ENCODE data around the gene GYS1. TPM values are rescaled to one million over a fixed set of nuclear protein-coding genes. Genes with fewer than 3 reads are reported as not detected.

GYS1 gene
- total and polyA plus RNA-seq, 2 experiments from 2014 or later = 15.9 to 28.9 TPM

- TF ChIP-seq, protein P1, sequence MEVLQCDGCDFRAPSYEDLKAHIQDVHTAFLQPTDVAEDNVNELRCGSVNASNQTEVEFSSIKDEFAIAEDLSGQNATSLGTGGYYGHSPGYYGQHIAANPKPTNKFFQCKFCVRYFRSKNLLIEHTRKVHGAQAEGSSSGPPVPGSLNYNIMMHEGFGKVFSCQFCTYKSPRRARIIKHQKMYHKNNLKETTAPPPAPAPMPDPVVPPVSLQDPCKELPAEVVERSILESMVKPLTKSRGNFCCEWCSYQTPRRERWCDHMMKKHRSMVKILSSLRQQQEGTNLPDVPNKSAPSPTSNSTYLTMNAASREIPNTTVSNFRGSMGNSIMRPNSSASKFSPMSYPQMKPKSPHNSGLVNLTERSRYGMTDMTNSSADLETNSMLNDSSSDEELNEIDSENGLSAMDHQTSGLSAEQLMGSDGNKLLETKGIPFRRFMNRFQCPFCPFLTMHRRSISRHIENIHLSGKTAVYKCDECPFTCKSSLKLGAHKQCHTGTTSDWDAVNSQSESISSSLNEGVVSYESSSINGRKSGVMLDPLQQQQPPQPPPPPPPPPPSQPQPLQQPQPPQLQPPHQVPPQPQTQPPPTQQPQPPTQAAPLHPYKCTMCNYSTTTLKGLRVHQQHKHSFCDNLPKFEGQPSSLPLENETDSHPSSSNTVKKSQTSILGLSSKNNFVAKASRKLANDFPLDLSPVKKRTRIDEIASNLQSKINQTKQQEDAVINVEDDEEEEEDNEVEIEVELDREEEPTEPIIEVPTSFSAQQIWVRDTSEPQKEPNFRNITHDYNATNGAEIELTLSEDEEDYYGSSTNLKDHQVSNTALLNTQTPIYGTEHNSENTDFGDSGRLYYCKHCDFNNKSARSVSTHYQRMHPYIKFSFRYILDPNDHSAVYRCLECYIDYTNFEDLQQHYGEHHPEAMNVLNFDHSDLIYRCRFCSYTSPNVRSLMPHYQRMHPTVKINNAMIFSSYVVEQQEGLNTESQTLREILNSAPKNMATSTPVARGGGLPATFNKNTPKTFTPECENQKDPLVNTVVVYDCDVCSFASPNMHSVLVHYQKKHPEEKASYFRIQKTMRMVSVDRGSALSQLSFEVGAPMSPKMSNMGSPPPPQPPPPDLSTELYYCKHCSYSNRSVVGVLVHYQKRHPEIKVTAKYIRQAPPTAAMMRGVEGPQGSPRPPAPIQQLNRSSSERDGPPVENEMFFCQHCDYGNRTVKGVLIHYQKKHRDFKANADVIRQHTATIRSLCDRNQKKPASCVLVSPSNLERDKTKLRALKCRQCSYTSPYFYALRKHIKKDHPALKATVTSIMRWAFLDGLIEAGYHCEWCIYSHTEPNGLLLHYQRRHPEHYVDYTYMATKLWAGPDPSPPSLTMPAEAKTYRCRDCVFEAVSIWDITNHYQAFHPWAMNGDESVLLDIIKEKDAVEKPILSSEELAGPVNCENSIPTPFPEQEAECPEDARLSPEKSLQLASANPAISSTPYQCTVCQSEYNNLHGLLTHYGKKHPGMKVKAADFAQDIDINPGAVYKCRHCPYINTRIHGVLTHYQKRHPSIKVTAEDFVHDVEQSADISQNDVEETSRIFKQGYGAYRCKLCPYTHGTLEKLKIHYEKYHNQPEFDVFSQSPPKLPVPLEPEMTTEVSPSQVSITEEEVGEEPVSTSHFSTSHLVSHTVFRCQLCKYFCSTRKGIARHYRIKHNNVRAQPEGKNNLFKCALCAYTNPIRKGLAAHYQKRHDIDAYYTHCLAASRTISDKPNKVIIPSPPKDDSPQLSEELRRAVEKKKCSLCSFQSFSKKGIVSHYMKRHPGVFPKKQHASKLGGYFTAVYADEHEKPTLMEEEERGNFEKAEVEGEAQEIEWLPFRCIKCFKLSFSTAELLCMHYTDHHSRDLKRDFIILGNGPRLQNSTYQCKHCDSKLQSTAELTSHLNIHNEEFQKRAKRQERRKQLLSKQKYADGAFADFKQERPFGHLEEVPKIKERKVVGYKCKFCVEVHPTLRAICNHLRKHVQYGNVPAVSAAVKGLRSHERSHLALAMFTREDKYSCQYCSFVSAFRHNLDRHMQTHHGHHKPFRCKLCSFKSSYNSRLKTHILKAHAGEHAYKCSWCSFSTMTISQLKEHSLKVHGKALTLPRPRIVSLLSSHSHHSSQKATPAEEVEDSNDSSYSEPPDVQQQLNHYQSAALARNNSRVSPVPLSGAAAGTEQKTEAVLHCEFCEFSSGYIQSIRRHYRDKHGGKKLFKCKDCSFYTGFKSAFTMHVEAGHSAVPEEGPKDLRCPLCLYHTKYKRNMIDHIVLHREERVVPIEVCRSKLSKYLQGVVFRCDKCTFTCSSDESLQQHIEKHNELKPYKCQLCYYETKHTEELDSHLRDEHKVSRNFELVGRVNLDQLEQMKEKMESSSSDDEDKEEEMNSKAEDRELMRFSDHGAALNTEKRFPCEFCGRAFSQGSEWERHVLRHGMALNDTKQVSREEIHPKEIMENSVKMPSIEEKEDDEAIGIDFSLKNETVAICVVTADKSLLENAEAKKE (CRISPR knock-in tag; IDR thresholded peaks at IDR 0.05) = no peak
- TF ChIP-seq CREB1 (CRISPR knock-in tag; IDR thresholded peaks at IDR 0.05; ENCODE audit: low read depth) (no peak), CTCF (conservative IDR thresholded peaks at IDR 0.05; ENCODE audit: low read depth in 2 of 2) (no peak), STAT1 (IDR thresholded peaks at IDR 0.05; ENCODE audit: unreplicated experiment) (no peak), ETS1 (IDR thresholded peaks at IDR 0.05) (no peak)
These were observed 22.9 kb downstream of the GYS1 start (continued) for GRCh38 chr19:48970139-48970766.
